GM19397 (cell line): ENCODE measurements around the gene ODC1.
"Not testable (repeated sequence)": the region's sequence is repeated elsewhere in the genome, so short reads cannot be mapped to it uniquely, and the experiment has no call there.

Source experiments
- ATAC-seq: cut with Tn5 transposase; IDR thresholded peaks from one replicate; pipeline ENCODE4 v1.9.1; 2021; ENCODE audit warnings: mild to moderate bottlenecking, moderate library complexity; ENCODE audit not compliant: unreplicated experiment

ODC1 gene

DNA sequence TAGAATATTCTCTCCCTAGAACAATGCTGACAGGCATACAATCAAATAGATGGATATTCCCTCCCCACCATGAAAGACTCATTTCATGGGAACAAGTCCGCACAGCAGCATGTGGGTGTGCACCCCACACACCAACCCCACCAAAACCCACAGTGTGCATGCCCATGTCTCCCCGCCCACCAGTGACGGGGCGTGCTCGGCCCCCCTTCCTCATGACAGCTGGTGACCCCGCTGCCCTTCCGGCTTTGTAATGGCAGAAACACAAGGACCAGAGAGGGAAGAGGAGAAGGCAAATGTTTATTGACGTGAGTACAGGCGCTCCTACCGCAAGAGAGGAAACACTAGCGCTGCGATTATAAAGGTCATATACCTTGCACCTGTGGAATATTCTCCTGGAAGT, 30.8 kb upstream of the ODC1 start:
- no peak for ATAC-seq

DNA sequence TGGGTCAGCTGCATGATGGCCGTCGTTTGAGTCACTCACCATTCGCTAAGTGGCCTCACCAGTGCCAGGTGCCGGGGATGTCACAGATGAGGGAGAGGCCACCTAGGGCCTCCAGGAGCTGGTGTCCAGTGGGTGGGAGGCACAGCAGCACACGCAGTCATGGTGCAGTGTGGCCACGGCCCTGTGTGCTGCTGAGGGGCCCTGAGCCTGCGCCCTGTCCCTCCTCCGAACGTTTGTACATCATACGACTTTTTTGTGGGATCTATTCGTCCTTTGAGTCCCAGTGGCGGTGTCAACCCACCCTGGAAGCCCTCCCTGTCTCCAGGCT, 30.1 kb upstream of the ODC1 start:
- ATAC-seq = no peak

DNA sequence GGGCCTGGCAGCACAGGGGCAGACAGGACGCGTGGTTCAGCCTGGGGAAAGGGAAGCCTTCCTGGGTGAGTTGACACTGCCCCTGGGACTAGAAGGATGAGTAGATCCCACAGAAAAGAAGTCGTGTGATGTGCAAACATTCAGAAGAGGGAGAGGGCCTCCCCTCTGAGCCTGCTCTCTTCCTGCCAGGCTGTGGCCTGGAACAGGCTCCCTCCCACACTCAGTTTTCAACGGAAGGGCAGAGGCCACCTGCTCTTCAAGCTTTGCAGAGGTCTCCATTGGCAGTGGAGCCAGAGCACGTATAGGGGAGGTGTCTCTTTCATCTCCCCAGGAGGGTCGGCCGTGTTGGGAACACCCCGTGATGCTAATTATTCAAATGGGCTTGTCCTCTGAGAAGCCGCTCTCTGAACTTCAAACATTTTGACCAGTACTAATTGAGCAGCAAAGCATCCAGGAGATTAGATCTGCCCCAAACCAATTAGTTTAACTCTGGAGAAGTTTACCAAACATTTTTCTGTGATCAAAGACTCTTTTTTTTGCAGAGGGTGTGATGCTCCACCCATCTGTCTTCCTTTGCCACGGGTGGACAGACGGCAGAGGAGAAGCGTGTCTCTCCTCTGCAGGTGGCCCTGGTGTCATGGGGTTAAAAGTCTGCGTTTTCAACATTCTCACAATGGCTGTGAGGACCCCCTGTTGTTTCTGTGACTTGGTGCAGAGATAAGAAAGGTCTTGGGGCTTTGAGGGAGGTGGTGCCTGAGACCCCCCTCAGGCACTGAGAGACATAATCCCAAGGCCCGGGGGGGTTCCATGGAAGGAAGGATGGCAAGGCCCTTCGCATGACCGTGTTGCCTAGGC, 29.5 kb upstream of the ODC1 start:
- no peak for ATAC-seq

DNA sequence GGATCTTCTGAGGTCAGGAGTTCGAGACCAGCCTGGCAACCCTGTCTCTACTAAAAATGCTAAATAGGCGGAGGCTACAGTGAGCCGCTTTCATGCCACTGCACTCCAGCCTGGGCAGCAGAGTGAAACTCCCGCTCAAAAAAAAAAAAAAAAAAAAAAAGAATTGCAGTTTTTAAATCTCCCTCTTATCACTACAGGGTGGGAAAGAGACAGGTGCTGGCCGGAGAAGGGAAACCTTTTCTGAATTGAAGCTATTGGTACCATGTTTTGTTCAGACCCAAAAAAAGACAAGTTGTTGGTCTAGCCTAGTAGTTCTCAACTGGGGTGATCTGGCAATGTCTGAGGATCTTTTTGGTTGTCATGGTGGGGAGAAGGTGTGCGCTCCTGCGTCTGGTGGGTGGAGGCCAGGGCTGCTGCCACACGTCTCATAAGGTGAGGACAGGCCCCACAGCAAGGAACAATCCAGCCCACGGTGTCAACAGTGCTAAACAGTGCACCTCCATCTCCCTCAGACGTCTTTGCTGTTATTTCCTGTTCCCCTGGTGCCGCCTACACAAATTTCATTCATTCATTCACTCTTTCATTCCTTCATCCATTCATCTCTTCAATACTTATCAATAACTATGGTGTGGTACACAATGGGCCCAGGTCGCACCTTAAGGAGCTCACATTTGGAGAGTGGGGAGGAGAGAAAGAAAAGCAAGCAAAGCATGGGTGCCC, 28.8 kb upstream of the ODC1 start:
- ATAC-seq = no peak

- ATAC-seq = no peak
Observed at GRCh38 chr2:10475811-10476660, 27.9 kb upstream of the ODC1 start.

DNA sequence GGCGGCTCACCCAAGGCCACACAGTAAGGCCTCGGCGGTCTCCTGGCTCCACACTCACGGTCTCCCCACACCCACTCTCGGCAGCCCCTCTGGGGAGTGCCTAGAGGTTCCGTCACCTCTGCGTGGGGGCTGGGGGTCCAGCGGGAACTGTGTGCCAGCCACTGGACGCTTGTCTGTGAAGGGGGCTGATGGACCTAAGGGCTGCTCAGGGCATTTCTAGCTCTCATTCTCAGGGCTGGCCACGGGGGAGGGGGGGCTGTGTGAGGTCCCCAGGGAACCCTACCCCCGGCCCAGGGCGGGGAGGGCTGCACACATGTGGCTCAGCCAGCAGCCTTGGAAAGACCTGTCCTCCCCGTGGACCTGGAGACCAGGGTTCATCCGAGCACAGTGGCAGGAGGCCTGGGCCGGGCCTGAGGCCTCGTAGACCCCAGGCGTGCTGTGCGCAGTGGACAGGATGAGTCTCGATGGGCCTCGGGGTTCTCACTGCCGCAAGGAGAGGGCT, 27.1 kb upstream of the ODC1 start:
- ATAC-seq = no peak

DNA sequence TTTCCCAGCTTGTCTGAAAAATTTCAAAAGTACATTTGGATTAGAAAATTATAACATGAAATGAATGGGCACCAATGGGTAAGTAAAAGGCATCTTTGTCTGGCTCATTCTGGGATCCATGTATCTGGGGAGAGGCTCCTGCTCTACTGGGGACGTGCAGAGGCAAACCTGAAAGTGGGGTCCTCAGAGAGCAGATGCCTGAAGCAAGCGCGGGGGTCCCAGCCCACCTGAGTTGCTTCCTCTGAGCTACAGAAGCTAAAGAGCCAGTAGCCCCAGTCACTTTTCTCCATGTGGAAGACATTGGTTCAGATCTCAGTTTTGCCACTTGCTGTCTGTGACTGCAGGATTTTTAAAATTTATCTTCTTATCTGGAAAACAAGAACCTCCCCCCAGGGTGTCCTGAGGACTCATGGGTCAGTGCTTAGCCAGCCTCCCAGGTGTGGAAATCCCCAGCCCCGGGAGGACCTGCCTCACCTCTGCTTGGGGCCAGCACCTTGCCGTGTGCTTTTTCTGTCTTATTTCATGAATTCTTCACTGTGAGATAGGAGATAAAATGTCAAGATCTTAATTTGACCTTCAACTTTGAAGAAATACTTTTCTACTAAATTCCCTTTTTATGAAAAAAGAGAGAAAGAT, 25.1 kb upstream of the ODC1 start:
- ATAC-seq = no peak

- ATAC-seq = no peak
Observed at GRCh38 chr2:10471955-10472354, 23.8 kb upstream of the ODC1 start.

DNA sequence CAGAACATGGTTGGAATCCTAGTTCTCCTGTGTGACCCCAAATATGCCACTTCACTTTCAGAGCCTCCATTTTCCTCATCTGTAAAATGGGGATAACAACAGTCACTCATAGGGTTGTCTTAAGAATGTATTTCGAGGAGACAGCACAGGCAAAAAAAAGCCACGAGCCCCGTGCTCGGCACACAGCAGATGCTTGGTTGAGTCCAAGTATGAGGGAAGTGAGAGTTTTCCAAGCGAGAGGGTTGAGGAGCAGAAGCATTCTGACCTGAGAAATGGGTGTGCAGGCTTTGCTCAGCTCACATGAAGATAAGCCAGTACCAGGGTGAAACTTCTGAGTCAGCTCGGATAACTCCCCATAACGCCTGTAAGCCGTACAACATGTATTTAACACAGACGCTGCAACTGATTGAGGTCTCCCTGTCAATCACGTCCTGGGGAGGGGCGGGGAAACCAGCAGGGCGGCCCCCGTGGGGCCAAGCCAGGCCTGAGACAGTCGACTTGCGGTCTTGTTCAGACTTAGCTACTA, 23.0 kb upstream of the ODC1 start:
- ATAC-seq = no peak

- ATAC-seq = no peak
Observed at GRCh38 chr2:10469955-10470608, 22.0 kb upstream of the ODC1 start.

DNA sequence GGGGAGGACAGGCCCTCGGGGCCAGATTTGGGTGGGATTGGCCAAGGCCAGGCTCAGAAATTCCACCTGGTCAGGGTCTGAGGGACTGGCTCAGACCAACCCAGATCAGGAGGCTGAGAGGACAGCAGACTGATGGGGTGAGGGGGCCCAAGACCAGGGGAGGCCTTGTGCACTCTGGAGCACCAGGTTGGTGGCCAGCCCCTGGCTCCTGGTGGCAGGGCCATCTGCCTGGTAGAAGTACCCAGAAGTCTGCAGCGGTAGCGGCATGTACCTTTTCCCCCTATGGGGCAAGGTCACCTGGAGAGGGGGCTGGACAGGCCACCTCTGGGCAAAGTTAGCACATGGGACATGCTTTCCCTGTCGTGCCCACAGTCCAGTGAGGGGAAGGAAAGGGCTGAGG, 21.2 kb upstream of the ODC1 start:
- ATAC-seq = no peak

DNA sequence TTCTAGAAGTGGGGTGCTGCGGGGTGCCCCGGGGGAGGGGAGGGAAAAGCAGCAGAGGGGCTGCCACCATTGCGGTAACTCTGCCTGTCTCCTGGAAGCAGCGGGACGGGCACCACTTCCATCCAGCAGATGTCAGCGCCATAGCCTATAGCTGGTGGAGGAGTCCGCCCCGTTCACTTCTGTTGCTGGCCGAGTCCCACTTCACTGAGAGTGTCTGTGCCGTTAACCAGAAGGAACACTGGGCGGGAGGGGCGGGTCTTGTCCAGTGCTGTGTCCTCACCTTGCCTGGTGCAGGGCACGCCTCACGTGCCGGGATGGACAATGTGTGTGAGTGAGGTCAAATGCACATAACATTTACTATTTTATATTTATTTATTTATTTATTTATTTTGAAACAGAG, 19.3 kb upstream of the ODC1 start:
- no peak for ATAC-seq

DNA sequence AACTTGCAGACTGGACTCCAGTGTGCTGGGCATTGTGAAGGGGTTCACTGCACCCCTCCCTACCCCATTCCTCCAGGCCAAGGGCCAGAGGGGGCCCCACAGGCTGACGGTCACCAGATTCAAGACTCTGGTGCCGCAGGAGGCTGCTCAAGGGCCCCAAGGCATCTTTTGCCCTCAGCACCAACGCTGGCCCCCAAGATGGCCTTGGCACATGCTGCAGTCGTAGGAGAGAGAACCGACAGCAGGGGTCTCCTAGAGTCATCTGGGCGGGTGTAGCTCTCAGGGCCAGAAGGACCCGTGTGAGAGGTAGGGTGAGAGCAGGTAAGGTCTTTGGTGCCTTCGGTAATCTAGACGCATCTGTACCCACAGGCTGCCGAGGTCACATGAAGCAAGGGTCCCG, 18.7 kb upstream of the ODC1 start:
- no peak for ATAC-seq

DNA sequence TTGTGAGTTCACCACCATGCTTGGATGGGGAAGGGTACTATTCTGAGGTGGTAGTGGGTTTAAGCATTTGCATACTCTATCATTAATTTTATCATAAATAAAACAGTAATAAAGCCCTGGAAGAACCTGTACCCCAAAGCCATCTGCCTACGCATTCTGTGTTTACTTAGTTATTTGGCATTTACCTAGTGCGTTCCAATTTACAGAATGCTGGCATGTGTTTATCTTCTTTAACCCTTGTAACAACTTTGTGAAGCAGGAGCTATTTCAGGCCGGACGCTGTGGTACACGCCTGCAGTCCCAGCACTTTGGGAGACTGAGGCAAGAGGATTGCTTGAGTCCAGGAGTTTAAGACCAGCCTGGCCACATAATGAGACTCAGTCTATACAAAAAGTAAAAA, 17.8 kb upstream of the ODC1 start:
- ATAC-seq = no peak

- no peak for ATAC-seq
Observed at GRCh38 chr2:10462178-10463083, 14.3 kb upstream of the ODC1 start.

DNA sequence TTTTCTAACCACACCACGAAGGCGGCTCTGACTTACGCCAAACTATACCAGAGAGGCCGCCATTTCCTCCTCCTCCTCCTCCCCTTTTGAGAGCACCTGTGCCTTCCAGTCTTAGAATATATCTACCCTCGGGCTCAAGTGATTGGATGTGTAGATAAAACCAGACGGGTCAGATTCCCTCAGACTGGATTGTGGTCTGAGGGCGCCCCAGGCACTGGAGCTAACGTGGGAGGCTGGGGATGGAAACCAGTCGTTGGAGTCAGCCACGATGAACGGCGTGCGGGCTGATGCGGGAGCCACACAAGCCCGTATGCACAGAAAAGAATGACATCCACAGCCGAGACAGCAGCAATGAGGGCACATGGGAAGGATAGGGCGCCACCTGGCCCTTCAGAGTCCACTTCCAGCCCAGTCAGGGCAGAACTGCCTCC, 12.3 kb upstream of the ODC1 start:
- ATAC-seq = no peak

GRCh38 chr2:10457846-10458598, 9.9 kb upstream of the ODC1 start:
- ATAC-seq = no peak

- not testable (repeated sequence) for ATAC-seq
Observed at GRCh38 chr2:10457195-10457594, 9.1 kb upstream of the ODC1 start.
